SK-N-SH treated with all-trans-retinoic acid at 6 μM for 48 hours (cell line): ENCODE results near the gene POLQ.
"Not testable (repeated sequence)": the region's sequence is repeated elsewhere in the genome, so short reads cannot be mapped to it uniquely, and the experiment has no call there.

ENCODE experiments used
- CSRNP3 ChIP-seq: fragments of 250-450 bp; sonication (Bioruptor Pico); IDR thresholded peaks from 2 replicates; pipeline ENCODE4 v1.5.1; 2021; ENCODE audit warnings: mild to moderate bottlenecking, moderate library complexity
- OSR1 ChIP-seq: fragments of 250-450 bp; sonication (Bioruptor Pico); IDR thresholded peaks from 2 replicates; pipeline ENCODE4 v1.8.0; 2022; ENCODE audit warnings: moderate library complexity, mild to moderate bottlenecking, inconsistent platforms
- RARB ChIP-seq: fragments of 250-450 bp; sonication (Bioruptor Pico); IDR thresholded peaks from 2 replicates; pipeline ENCODE4 v1.8.0; 2021; ENCODE audit warnings: mild to moderate bottlenecking, moderate library complexity
- ZFP3 ChIP-seq: fragments of 250-450 bp; sonication (Bioruptor Pico); IDR thresholded peaks from 2 replicates; pipeline ENCODE4 v1.5.0; 2020; ENCODE audit warnings: mild to moderate bottlenecking, moderate library complexity
- ZFP30 ChIP-seq: fragments of 450-650 bp; formaldehyde crosslinking; IDR thresholded peaks from 2 replicates; pipeline ENCODE4 v1.5.0; 2022; ENCODE audit warnings: mild to moderate bottlenecking, moderate library complexity
- TF ChIP-seq, protein P1 (sequence below): fragments of 250-450 bp; sonication (Bioruptor Pico); IDR thresholded peaks from 2 replicates; pipeline ENCODE4 v1.8.0; 2021; ENCODE audit warnings: low read depth, mild to moderate bottlenecking, moderate library complexity, borderline replicate concordance
- TF ChIP-seq, protein P2 (sequence below): fragments of 250-450 bp; sonication (Bioruptor Pico); IDR thresholded peaks from 2 replicates; pipeline ENCODE4 v1.8.0; 2020; ENCODE audit warnings: mild to moderate bottlenecking, moderate library complexity, borderline replicate concordance

DNA sequence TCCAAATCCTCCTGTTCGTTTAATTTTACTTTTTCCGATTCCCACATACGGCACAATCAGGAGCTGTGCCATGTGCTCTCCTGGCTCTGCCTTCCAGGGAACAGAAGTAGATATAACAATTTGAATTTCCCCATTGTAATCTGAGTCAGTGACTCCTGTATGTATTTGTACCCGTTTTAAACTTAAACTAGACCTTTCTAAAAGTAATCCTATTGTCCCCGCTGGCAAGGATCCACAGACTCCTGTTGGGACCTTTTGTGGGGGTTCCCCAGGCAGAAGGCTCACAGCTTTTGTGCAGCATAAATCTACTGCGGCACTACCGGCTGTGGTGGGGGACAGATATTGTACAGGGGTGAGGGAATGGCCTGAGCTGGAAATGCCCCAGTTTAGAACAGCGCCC is 147.7 kb downstream of the POLQ start:
- TF ChIP-seq CSRNP3 (CRISPR knock-in tag); OSR1; RARB (CRISPR knock-in tag); ZFP30 (CRISPR knock-in tag); ZFP3 (CRISPR knock-in tag): not testable (repeated sequence)
- TF ChIP-seq, protein P1, sequence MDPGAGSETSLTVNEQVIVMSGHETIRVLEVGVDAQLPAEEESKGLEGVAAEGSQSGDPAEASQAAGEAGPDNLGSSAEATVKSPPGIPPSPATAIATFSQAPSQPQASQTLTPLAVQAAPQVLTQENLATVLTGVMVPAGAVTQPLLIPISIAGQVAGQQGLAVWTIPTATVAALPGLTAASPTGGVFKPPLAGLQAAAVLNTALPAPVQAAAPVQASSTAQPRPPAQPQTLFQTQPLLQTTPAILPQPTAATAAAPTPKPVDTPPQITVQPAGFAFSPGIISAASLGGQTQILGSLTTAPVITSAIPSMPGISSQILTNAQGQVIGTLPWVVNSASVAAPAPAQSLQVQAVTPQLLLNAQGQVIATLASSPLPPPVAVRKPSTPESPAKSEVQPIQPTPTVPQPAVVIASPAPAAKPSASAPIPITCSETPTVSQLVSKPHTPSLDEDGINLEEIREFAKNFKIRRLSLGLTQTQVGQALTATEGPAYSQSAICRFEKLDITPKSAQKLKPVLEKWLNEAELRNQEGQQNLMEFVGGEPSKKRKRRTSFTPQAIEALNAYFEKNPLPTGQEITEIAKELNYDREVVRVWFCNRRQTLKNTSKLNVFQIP, result not testable (repeated sequence)
- TF ChIP-seq, protein P2, sequence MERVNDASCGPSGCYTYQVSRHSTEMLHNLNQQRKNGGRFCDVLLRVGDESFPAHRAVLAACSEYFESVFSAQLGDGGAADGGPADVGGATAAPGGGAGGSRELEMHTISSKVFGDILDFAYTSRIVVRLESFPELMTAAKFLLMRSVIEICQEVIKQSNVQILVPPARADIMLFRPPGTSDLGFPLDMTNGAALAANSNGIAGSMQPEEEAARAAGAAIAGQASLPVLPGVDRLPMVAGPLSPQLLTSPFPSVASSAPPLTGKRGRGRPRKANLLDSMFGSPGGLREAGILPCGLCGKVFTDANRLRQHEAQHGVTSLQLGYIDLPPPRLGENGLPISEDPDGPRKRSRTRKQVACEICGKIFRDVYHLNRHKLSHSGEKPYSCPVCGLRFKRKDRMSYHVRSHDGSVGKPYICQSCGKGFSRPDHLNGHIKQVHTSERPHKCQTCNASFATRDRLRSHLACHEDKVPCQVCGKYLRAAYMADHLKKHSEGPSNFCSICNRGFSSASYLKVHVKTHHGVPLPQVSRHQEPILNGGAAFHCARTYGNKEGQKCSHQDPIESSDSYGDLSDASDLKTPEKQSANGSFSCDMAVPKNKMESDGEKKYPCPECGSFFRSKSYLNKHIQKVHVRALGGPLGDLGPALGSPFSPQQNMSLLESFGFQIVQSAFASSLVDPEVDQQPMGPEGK (CRISPR knock-in tag), result not testable (repeated sequence)
